SK-N-SH treated with all-trans-retinoic acid at 6 μM for 48 hours (cell line): ENCODE measurements around the gene SMG7.

Experiments
- ATAC-seq: fragments of 200-7000 bp; cut with Tn5 transposase; 3 replicates; pipeline ENCODE4 v1.9.1; 2020; ENCODE audit warnings: mild to moderate bottlenecking, moderate library complexity
- ARNTL ChIP-seq: fragments of 450-650 bp; formaldehyde crosslinking; IDR thresholded peaks from 2 replicates; pipeline ENCODE4 v1.5.0; 2020; ENCODE audit warnings: low read depth, mild to moderate bottlenecking, moderate library complexity, borderline replicate concordance
- BACH2 ChIP-seq: fragments of 250-450 bp; sonication (Bioruptor Pico); IDR thresholded peaks from 2 replicates; pipeline ENCODE4 v1.9.0; 2021; ENCODE audit warnings: mild to moderate bottlenecking, borderline replicate concordance
- CSDC2 ChIP-seq: fragments of 250-450 bp; sonication (Bioruptor Pico); IDR thresholded peaks from 2 replicates; pipeline ENCODE4 v1.5.0; 2020; ENCODE audit warnings: mild to moderate bottlenecking, moderate library complexity
- ESRRG ChIP-seq: fragments of 250-450 bp; sonication (Bioruptor Pico); IDR thresholded peaks from 2 replicates; pipeline ENCODE4 v1.6.1; 2021; ENCODE audit warnings: mild to moderate bottlenecking
- GLIS3 ChIP-seq: fragments of 250-450 bp; sonication (Bioruptor Pico); IDR thresholded peaks from 2 replicates; pipeline ENCODE4 v1.5.0; 2020; ENCODE audit warnings: mild to moderate bottlenecking, moderate library complexity
- ISL1 ChIP-seq: fragments of 250-450 bp; sonication (Bioruptor Pico); IDR thresholded peaks from 2 replicates; pipeline ENCODE4 v2.1.2; 2022; ENCODE audit warnings: mild to moderate bottlenecking, moderate library complexity
- OSR1 ChIP-seq: fragments of 250-450 bp; sonication (Bioruptor Pico); IDR thresholded peaks from 2 replicates; pipeline ENCODE4 v1.8.0; 2022; ENCODE audit warnings: moderate library complexity, mild to moderate bottlenecking, inconsistent platforms
- PATZ1 ChIP-seq: fragments of 250-450 bp; sonication (Bioruptor Pico); IDR thresholded peaks from 2 replicates; pipeline ENCODE4 v1.8.0; 2020; ENCODE audit warnings: mild to moderate bottlenecking, moderate library complexity, borderline replicate concordance
- POU6F1 ChIP-seq: fragments of 250-450 bp; sonication (Bioruptor Pico); IDR thresholded peaks from 2 replicates; pipeline ENCODE4 v1.8.0; 2021; ENCODE audit warnings: low read depth, mild to moderate bottlenecking, moderate library complexity, borderline replicate concordance
- RARB ChIP-seq: fragments of 250-450 bp; sonication (Bioruptor Pico); IDR thresholded peaks from 2 replicates; pipeline ENCODE4 v1.8.0; 2021; ENCODE audit warnings: mild to moderate bottlenecking, moderate library complexity
- SNAI2 ChIP-seq: fragments of 250-450 bp; sonication (Bioruptor Pico); IDR thresholded peaks from 2 replicates; pipeline ENCODE4 v1.5.0; 2020; ENCODE audit warnings: mild to moderate bottlenecking, moderate library complexity
- TCF4 ChIP-seq: fragments of 250-450 bp; sonication (Bioruptor Pico); IDR thresholded peaks from 2 replicates; pipeline ENCODE4 v1.8.0; 2021; ENCODE audit warnings: mild to moderate bottlenecking, moderate library complexity, borderline replicate concordance
- TOX ChIP-seq: fragments of 250-450 bp; sonication (Bioruptor Pico); IDR thresholded peaks from 2 replicates; pipeline ENCODE4 v1.8.0; 2021; ENCODE audit warnings: mild to moderate bottlenecking, moderate library complexity, borderline replicate concordance
- TSHZ2 ChIP-seq: fragments of 250-450 bp; sonication (Bioruptor Pico); IDR thresholded peaks from 2 replicates; pipeline ENCODE4 v1.5.0; 2020; ENCODE audit warnings: mild to moderate bottlenecking, moderate library complexity
- ZFP3 ChIP-seq: fragments of 250-450 bp; sonication (Bioruptor Pico); IDR thresholded peaks from 2 replicates; pipeline ENCODE4 v1.5.0; 2020; ENCODE audit warnings: mild to moderate bottlenecking, moderate library complexity
- ZFP30 ChIP-seq: fragments of 450-650 bp; formaldehyde crosslinking; IDR thresholded peaks from 2 replicates; pipeline ENCODE4 v1.5.0; 2022; ENCODE audit warnings: mild to moderate bottlenecking, moderate library complexity
- ZNF565 ChIP-seq: fragments of 450-650 bp; formaldehyde crosslinking; conservative IDR thresholded peaks from 2 replicates; pipeline ENCODE4 v1.5.0; 2020; ENCODE audit warnings: low read depth, mild to moderate bottlenecking, moderate library complexity
- ZNF70 ChIP-seq: fragments of 450-650 bp; formaldehyde crosslinking; IDR thresholded peaks from 2 replicates; pipeline ENCODE4 v1.5.0; 2020; ENCODE audit warnings: mild to moderate bottlenecking, moderate library complexity
- ZNF8 ChIP-seq: fragments of 450-650 bp; formaldehyde crosslinking; IDR thresholded peaks from 2 replicates; pipeline ENCODE4 v1.5.0; 2020; ENCODE audit warnings: mild to moderate bottlenecking, moderate library complexity
- TF ChIP-seq, protein P1 (sequence below): fragments of 250-450 bp; sonication (Bioruptor Pico); IDR thresholded peaks from 2 replicates; pipeline ENCODE4 v1.5.1; 2021; ENCODE audit warnings: mild to moderate bottlenecking, moderate library complexity
- TF ChIP-seq, protein P2 (sequence below): fragments of 250-450 bp; sonication (Bioruptor Pico); IDR thresholded peaks from 2 replicates; pipeline ENCODE4 v1.5.1; 2020; ENCODE audit warnings: low read depth, mild to moderate bottlenecking, moderate library complexity

Gene SMG7

GRCh38 chr1:183514235-183514634 is 41.9 kb downstream of the SMG7 start (continued):
- TF ChIP-seq SNAI2 (CRISPR knock-in tag) (no peak), BACH2 (no peak), TCF4 (CRISPR knock-in tag) (no peak), ZFP3 (CRISPR knock-in tag) (no peak), POU6F1 (CRISPR knock-in tag) (no peak), ARNTL (CRISPR knock-in tag) (no peak), ZFP30 (CRISPR knock-in tag) (no peak)

- ATAC-seq, result peak; percentile 79
- TF ChIP-seq ESRRG (CRISPR knock-in tag) (no peak), ZNF70 (no peak), ISL1 (CRISPR knock-in tag) (no peak), TOX (CRISPR knock-in tag) (no peak), ZFP3 (CRISPR knock-in tag) (no peak), TCF4 (CRISPR knock-in tag) (no peak), BACH2 (no peak), TSHZ2 (CRISPR knock-in tag) (no peak), CSDC2 (CRISPR knock-in tag) (no peak), ZNF8 (CRISPR knock-in tag) (no peak), PATZ1 (CRISPR knock-in tag) (no peak), ZNF565 (CRISPR knock-in tag) (no peak), POU6F1 (CRISPR knock-in tag) (no peak), GLIS3 (CRISPR knock-in tag) (no peak), SNAI2 (CRISPR knock-in tag) (no peak), ZFP30 (CRISPR knock-in tag) (no peak), OSR1 (CRISPR knock-in tag) (no peak), RARB (CRISPR knock-in tag) (no peak)
- TF ChIP-seq, protein P1, sequence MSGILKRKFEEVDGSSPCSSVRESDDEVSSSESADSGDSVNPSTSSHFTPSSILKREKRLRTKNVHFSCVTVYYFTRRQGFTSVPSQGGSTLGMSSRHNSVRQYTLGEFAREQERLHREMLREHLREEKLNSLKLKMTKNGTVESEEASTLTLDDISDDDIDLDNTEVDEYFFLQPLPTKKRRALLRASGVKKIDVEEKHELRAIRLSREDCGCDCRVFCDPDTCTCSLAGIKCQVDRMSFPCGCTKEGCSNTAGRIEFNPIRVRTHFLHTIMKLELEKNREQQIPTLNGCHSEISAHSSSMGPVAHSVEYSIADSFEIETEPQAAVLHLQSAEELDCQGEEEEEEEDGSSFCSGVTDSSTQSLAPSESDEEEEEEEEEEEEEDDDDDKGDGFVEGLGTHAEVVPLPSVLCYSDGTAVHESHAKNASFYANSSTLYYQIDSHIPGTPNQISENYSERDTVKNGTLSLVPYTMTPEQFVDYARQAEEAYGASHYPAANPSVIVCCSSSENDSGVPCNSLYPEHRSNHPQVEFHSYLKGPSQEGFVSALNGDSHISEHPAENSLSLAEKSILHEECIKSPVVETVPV, result no peak
- TF ChIP-seq, protein P2, sequence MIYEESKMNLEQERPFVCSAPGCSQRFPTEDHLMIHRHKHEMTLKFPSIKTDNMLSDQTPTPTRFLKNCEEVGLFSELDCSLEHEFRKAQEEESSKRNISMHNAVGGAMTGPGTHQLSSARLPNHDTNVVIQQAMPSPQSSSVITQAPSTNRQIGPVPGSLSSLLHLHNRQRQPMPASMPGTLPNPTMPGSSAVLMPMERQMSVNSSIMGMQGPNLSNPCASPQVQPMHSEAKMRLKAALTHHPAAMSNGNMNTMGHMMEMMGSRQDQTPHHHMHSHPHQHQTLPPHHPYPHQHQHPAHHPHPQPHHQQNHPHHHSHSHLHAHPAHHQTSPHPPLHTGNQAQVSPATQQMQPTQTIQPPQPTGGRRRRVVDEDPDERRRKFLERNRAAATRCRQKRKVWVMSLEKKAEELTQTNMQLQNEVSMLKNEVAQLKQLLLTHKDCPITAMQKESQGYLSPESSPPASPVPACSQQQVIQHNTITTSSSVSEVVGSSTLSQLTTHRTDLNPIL, result no peak
- TF ChIP-seq, all 23 proteins: peak for 0
These were observed 42.8 kb downstream of the SMG7 start for GRCh38 chr1:183515002-183515689.
